GM18499 (cell line): ENCODE results near the gene EIF2S1.
"Not testable (repeated sequence)": the region's sequence is repeated elsewhere in the genome, so short reads cannot be mapped to it uniquely, and the experiment has no call there.

ENCODE experiments used
- ATAC-seq: cut with Tn5 transposase; IDR thresholded peaks from one replicate; pipeline ENCODE4 v1.9.1; 2021; ENCODE audit warnings: moderate number of reproducible peaks; ENCODE audit not compliant: insufficient read depth, unreplicated experiment

EIF2S1 gene

GRCh38 chr14:67359775-67360469 lies at the start of gene EIF2S1, which contains the start of gene ATP6V1D:
TSS of gene EIF2S1 (plus strand) at chr14:67360328. CDS start at chr14:67364768, 4,440 bp downstream.
TSS of gene ATP6V1D (minus strand) at chr14:67359804. CDS start at chr14:67359698, 106 bp downstream.
- ATAC-seq, result peak; percentile 70

DNA sequence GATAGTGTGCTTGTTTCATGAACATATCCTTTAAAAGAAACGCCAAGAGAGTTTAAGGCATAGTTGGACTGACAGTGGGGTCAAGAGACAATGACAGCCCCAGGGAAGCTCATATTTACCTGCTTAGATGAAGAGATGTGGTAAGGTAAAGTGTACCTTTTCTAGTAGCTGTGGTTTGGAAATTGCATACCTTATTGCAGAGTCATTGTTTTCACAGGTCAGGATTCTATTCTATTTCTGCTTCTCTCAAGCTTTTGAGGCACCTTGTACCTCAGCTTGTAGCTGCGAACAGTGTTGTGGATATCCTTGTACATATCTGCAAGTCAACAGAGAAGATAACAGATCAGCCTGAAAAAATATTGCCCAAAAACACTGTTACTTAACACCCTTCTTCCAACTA lies 48.3 kb upstream of the EIF2S1 start:
- no peak for ATAC-seq

DNA sequence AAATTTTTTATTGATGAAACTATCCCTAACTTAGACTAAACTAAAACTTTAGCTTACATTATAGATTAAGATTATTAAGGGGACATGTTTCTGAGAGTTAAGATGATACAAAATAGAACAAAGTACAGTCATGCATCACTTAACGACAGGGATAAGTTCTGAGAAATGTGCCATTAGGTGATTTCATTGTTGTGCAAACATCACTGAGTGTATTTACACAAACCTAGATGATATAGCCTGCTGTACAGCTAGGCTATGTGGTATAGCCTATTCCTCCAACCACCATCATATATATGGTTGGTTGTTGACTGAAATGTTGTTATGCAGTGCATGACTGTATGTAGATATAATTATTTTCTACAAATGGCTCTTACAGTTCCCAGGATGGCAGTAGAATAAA lies 47.0 kb upstream of the EIF2S1 start:
- no peak for ATAC-seq

DNA sequence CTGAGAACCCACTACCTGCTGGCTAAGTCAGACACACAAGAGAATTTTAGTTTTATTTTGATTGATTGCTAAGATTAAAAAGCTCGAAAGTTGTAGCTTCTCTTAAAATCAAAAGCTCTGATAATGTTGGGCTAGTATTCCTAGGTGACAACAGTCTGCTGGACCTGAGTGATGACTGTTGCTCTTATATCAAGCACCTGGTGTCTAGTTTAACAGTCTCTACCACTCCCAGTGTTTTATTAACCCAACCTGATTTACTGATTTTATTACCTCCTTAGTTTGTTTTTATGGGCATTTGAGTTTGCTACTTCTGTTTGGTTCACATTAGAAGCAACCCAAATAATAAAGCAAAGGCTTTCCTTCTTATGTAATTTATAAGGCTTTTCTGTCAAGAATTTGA lies 42.3 kb upstream of the EIF2S1 start:
- no peak for ATAC-seq

- no peak for ATAC-seq
Measured at GRCh38 chr14:67319142-67319541, 41.0 kb upstream of the EIF2S1 start.

GRCh38 chr14:67329666-67330065 lies 30.5 kb upstream of the EIF2S1 start:
- not testable (repeated sequence) for ATAC-seq

DNA sequence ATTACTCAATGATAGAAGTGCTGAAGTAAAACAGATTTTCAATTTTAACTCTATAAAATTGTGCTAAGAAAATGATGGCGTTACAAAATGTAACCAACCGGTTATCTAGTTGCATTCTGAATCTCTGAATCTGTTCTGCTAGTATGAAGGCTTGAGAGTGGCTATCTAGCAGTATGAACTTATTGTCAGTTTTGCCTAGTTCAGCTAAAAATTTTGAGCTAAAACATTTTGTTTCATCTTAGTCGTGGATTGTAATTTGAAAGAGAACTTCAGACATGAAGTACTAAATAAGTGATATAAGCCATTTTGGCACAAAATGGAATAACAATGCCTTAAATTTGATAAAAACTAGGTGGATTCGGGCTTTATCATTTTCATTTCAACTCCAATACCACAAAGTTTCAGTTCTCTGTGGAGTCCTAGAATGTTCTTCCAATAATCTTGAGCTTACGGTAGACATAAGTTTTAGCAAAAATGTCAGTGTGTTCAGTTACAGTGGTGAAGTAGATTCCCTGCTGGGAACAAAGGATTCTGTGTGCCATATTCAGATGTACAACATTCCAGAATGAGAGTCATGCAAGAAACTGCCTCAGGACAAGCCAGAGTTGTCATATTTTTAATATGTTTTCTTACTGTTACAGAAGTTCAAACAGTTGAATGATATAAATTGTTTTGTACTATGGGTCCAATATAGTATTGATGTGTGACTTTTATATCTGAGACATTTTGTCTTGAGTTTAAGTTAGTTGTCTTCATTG lies 28.6 kb upstream of the EIF2S1 start:
- ATAC-seq, result no peak

- no peak for ATAC-seq
Measured at GRCh38 chr14:67332468-67332867, 27.7 kb upstream of the EIF2S1 start.

DNA sequence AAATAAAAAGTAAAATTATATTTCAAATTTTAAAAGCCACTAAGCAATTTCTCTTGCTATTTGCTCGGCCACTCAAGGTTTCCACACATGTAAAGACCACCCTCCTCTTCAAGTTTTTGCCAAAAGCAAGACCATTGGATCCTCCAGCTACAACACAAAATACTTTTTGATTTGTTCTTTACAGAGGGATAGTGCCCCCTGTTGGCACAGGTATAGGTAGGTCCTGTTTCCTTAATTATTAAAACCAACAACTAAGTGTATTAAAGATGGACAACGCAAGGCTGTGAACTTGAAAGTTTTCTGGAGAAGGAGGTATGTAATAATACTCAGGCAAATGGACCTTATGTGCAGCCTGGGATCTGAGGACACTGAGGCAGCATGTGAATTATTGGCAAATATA lies 24.3 kb upstream of the EIF2S1 start:
- no peak for ATAC-seq

DNA sequence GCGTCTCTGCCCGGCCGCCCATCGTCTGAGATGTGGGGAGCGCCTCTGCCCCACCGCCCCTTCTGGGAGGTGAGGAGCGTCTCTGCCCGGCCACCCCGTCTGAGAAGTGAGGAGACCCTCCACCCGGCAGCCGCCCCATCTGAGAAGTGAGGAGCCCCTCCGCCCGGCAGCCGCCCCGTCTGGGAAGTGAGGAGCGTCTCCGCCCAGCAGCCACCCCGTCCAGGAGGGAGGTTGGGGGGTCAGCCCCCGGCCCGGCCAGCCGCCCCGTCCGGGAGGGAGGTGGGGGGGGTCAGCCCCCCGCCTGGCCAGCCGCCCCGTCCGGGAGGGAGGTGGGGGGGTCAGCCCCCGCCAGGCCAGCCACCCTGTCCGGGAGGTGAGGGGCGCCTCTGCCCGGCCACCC lies 18.9 kb upstream of the EIF2S1 start:
- ATAC-seq, result not testable (repeated sequence)

DNA sequence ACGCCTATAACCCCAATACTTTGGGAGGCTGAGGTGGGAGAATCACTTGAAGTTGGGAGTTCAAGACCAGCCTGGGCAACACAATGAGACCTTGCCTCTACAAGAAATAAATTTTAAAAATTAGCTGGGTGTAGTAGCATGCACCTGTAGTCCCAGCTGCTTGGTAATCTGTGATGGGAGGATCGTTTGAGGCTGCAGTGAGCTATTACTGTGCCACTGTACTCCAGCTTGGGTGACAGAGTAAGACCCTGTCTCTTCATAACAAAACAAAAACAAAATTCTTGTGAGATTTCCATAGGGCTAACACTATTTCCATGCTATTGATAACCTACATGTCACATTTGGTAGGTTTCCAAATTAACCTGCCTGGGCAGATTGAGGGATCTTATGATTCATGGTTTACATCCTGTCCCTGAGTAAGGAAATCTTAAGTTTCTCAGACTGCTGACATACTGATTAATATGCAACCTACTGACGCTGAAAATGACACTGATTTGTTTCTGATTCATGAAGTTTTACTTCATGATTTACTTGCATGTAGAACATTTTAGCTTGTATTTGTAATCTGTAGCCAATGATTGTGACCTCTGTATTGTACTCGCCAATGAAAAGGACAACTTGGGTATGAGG lies 16.4 kb upstream of the EIF2S1 start:
- no peak for ATAC-seq

DNA sequence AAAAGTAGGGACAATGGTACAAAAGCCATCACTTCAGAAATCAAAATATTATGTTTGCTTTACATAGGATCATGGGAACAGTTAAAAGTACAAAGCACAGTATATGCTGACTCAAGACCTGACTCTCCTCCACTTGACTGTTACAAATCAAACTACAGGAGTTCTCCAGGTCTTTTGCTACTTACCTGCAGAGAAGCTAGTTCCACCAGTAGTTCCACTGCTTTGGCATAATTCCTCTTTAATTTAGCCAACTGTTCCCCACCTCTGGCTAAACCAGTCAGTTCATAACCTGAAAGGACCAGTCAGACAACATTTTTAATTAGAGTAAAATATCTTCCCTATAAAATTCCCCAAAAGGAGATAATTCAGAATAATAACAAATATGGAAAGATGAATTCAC lies 14.5 kb upstream of the EIF2S1 start:
- no peak for ATAC-seq

GRCh38 chr14:67352055-67352454 lies 8.1 kb upstream of the EIF2S1 start:
- ATAC-seq, result no peak

DNA sequence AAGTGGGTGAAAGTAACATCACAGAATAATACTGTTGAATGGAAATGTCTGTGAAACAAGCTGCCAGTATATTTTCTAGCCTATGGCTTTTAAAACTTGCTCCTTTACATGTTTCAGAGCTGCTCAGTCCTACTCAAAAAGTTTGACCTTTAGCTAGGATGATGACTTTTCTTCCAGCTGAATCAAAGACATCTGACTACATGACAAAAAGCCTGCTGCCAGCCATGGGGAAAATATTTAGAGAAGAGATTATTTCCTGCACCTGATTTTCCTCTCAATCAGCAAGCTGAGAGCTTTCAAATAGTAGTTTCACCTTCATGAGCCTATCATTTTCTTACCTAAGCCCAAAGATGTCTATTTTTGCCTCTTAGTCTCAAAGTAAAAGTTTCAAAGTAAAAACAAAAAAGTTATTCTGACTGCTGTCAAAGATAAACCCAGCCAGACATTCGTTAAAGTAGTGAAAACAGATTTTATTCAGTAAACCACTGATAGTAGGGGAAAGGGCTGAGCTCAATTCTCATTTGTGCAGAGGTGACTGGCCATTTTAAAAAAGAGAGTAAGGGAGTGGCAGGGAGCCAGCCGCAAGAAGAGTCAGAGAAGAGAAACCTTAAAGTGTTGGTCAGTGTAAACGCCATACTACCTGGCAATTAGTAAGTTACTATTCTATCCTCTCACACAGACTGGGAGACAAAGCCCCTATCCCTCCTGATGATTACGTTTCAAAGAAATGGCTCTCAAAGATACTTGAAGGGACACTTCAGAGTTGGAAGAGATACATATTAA lies 2.8 kb upstream of the EIF2S1 start:
- ATAC-seq, result no peak

DNA sequence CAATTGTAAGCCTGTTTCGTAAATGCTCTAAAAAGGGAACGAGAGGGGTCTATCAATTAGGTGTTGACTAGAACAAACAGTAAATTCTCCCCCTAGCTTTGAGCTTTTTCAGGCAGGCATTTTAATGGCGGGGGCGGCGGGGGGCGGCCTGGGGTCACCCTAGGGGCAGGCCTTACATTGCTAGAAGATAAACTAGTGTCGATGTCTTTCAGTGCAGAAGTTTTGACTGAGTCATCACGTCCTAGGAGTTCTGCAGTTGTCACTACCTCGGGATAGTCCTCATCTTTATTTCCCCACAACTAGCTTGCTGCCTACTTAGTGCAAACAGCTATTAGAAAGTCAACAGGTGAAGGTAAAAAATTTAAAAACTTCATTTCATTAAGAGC lies 2.2 kb upstream of the EIF2S1 start:
- no peak for ATAC-seq

DNA sequence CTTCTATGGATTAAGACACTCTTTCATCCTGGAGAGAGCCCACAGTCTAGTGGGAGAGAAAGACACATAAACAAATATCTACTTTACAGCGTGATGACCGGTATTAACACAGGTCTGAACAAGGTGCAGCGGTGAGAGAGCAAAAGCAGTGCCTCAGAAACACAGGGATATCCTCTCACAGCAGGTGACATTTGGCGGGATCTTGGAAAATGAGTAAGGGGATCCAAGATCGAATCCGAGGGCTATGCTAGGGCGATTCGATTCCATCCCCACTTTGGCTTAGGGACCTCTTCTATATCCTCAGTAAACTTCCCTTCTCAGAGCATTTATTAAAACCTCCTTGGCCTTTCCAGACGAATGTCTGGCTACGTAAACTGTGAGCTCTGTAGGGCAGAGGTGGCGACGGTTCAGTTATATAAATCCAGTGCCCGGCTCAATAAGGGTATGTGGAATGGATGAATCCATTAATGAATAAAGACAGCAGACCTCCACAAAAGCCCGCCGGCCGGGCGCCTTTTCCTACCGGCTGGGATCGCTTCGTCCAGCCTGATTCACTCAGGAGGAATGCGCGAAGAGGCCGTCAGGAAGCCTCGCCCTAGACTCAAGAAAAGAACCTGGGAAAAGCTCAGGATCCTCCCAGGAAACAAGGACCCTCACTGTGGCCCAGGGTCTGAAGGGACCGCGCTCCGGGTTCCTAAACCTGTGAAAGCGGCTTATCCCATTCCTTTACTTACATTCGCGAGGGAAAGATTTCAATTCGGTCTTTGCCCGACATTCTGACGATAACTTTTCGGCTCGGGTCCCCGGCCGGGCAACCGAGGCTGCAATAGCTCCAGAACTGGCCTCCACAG lies 979 bp upstream of the EIF2S1 start:
- no peak for ATAC-seq

DNA sequence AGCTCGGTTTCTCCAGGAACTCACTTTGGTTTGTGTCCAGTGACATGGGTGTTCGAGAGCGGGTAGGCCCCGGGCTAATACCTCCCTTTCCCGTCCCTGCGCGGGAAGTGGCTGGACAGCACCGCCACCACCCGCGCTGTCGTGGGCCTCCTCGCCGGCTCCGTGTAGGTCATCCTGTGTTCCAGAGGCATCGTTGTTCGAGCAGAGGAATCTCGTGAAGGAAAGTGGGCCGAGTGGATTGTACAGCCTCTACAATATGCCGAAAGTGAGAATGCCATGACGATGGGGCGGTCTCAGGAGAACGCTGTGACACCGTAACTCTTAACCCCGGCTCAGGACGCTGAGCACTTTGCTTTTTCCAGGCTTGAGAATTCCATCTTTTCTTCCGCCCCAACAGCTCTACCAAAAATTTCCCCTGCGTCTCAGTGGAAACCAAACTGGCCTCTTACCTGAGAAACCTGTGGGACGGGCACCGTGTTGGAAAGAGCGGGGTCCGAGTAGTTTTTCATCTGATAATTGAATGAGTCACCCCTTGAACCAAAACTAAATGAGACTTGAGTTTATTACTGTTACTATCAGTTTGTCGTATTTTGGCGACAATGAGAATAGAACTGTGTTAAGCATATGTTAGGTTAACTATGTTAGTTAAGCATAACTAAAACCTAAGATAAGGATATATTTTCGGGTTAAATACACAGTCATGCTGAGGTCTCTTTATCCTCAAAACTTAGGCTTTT lies 510 bp downstream of the EIF2S1 start:
- ATAC-seq, result no peak

DNA sequence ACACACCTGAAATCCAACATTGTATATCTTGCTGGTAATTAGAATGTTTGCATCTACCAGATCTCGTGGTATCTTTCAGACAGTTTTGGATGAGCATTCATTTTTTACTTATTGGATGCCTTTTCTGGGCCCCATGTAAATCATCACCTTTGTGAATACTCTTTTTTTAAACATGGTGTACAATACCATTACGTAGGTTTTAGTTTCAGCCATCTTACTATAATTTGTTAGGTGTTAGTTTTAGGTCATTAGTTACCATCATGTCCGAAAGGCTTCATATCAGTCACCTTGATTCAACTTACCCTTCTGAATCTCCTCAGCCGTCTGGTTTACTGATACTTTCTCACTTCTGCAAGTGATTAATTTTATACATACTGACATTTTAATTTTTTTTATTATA lies 5.3 kb downstream of the EIF2S1 start:
- ATAC-seq, result no peak

GRCh38 chr14:67370830-67371229 lies 10.7 kb downstream of the EIF2S1 start:
- no peak for ATAC-seq
